ENCODE results near the gene KLK8. TPM values are rescaled to one million over a fixed set of nuclear protein-coding genes. Genes with fewer than 3 reads are reported as not detected.

The KLK8 gene
- total and polyA plus RNA-seq, 4 donors: not detected

GRCh38 chr19:50980208-50980607, 21.2 kb downstream of the KLK8 start:
- no peaks in the 10 kb centered on the region for H3K4me1 ChIP-seq (ENCODE audit: control insufficient read depth in 4 of 4, insufficient read depth in 4 of 4, low read length in 3 of 4)
- peaks cover 0 to 7% (median 4%) of the 10 kb centered on the region in 4 donors for H3K27me3 ChIP-seq (ENCODE audit: control insufficient read depth in 4 of 4, insufficient read depth in 4 of 4, low read length in 3 of 4)
- no peaks in the 10 kb centered on the region for H3K9me3 ChIP-seq (ENCODE audit: control insufficient read depth in 4 of 4, low read length in 3 of 4)
- DNase-seq (ENCODE audit: low spot score): no peak
- no peaks in the 10 kb centered on the region for H3K36me3 ChIP-seq (ENCODE audit: control insufficient read depth in 4 of 4, insufficient read depth in 3 of 4, low read depth in 1 of 4, low read length in 3 of 4)
- no peak overlapping the region for H3K9ac ChIP-seq (ENCODE audit: low read depth in 1 of 2, low read length in 2 of 2)
- no peak overlapping the region for H3K4me3 ChIP-seq (ENCODE audit: low read depth in 1 of 3, low read length in 3 of 3)
- H3K27ac ChIP-seq (ENCODE audit: low read depth in 1 of 2, low read length in 2 of 2): no peak overlapping the region
- TF ChIP-seq, protein P1, sequence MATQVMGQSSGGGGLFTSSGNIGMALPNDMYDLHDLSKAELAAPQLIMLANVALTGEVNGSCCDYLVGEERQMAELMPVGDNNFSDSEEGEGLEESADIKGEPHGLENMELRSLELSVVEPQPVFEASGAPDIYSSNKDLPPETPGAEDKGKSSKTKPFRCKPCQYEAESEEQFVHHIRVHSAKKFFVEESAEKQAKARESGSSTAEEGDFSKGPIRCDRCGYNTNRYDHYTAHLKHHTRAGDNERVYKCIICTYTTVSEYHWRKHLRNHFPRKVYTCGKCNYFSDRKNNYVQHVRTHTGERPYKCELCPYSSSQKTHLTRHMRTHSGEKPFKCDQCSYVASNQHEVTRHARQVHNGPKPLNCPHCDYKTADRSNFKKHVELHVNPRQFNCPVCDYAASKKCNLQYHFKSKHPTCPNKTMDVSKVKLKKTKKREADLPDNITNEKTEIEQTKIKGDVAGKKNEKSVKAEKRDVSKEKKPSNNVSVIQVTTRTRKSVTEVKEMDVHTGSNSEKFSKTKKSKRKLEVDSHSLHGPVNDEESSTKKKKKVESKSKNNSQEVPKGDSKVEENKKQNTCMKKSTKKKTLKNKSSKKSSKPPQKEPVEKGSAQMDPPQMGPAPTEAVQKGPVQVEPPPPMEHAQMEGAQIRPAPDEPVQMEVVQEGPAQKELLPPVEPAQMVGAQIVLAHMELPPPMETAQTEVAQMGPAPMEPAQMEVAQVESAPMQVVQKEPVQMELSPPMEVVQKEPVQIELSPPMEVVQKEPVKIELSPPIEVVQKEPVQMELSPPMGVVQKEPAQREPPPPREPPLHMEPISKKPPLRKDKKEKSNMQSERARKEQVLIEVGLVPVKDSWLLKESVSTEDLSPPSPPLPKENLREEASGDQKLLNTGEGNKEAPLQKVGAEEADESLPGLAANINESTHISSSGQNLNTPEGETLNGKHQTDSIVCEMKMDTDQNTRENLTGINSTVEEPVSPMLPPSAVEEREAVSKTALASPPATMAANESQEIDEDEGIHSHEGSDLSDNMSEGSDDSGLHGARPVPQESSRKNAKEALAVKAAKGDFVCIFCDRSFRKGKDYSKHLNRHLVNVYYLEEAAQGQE (IDR thresholded peaks at IDR 0.05): no peak
- TF ChIP-seq RAD21 (IDR thresholded peaks at IDR 0.05) (no peak), EGR1 (IDR thresholded peaks at IDR 0.05; ENCODE audit: low read depth in 2 of 2) (no peak), TAF1 (conservative IDR thresholded peaks at IDR 0.05) (no peak), FOXA1 (IDR thresholded peaks at IDR 0.05) (no peak), MAX (IDR thresholded peaks at IDR 0.05) (no peak), NR2F2 (IDR thresholded peaks at IDR 0.05) (no peak), JUND (IDR thresholded peaks at IDR 0.05) (no peak), YY1 (IDR thresholded peaks at IDR 0.05) (no peak)
- 55% methylated on average over 13 of the region's 13 CpGs for WGBS

DNA sequence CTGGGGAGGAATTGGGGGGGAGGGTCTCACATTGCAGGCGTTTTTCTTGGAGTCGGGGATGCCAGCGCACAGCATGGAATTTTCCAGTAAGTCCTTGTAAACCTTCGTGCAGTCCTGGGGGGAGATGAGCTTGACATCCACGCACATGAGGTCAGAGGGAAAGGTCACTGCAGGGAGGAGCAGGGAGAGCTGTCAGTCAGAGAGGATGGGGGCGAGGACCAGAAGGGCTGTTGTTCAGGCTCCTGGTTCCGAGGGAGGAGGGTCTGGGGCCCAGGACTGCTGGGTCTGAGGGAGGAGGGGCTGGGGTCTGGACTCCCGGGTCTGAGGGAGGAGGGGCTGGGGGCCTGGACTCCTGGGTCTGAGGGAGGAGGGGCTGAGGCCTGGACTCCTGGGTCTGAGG, 21.6 kb downstream of the KLK8 start:
- Histone ChIP-seq H3K4me1 (ENCODE audit: control insufficient read depth in 4 of 4, insufficient read depth in 4 of 4, low read length in 3 of 4) (no peaks in the 10 kb centered on the region), H3K27ac (ENCODE audit: low read depth in 1 of 2, low read length in 2 of 2) (no peak overlapping the region), H3K36me3 (ENCODE audit: control insufficient read depth in 4 of 4, insufficient read depth in 3 of 4, low read depth in 1 of 4, low read length in 3 of 4) (no peaks in the 10 kb centered on the region), H3K9ac (ENCODE audit: low read depth in 1 of 2, low read length in 2 of 2) (no peak overlapping the region), H3K9me3 (ENCODE audit: control insufficient read depth in 4 of 4, low read length in 3 of 4) (no peaks in the 10 kb centered on the region), H3K27me3 (ENCODE audit: control insufficient read depth in 4 of 4, insufficient read depth in 4 of 4, low read length in 3 of 4) (peaks cover 0 to 7% (median 4%) of the 10 kb centered on the region in 4 donors), H3K4me3 (ENCODE audit: low read depth in 1 of 3, low read length in 3 of 3) (no peak overlapping the region)
- TF ChIP-seq MAX (IDR thresholded peaks at IDR 0.05) (no peak), NR2F2 (IDR thresholded peaks at IDR 0.05) (no peak), HNF4A (conservative IDR thresholded peaks at IDR 0.05) (no peak), ZBTB33 (IDR thresholded peaks at IDR 0.05) (no peak), FOXA1 (IDR thresholded peaks at IDR 0.05) (no peak), SP1 (IDR thresholded peaks at IDR 0.05) (no peak), FOXA2 (IDR thresholded peaks at IDR 0.05) (no peak)
- WGBS: 40% methylated on average over 8 of the region's 8 CpGs
- DNase-seq (ENCODE audit: low spot score): no peak

All from liver (tissue), 9 donors.